ENCODE results near the gene PCGF1. TPM values are rescaled to one million over a fixed set of nuclear protein-coding genes. Genes with fewer than 3 reads are reported as not detected.

Gene PCGF1
- total and polyA plus RNA-seq, 9 of the 15 experiments (the other 6 are each of a cell fraction or from before 2014, with no cell fraction given), result 20.3 to 45.7 (median 29.3) TPM

- no peak for TF ChIP-seq MCM5 (IDR thresholded peaks at IDR 0.05; ENCODE audit: low read depth)
- TF ChIP-seq CGGBP1 (CRISPR knock-in tag; IDR thresholded peaks at IDR 0.05), result no peak
- 0 out of 2 replicates have a peak, but pooled peaks have one; percentile 9 for TF ChIP-seq ZNF586 (CRISPR knock-in tag; conservative IDR thresholded peaks at IDR 0.05)
- TF ChIP-seq SIN3B (IDR thresholded peaks at IDR 0.05; ENCODE audit: low read depth), result peak; percentile 98
- 0 out of 2 replicates have a peak, but pooled peaks have one; percentile 45 for TF ChIP-seq ZNF280B (CRISPR knock-in tag; IDR thresholded peaks at IDR 0.05)
- no peak for TF ChIP-seq MXD1 (CRISPR knock-in tag; IDR thresholded peaks at IDR 0.05; ENCODE audit: borderline replicate concordance, poor library complexity, severe bottlenecking)
- TF ChIP-seq MEF2A (IDR thresholded peaks at IDR 0.05; ENCODE audit: control insufficient read depth, low read depth, low read length), result no peak
- peak; percentile 85 for TF ChIP-seq CBX1 (IDR thresholded peaks at IDR 0.05; ENCODE audit: low read depth)
- TF ChIP-seq DPF2 (IDR thresholded peaks at IDR 0.05), result no peak
- TF ChIP-seq ZNF79 (CRISPR knock-in tag; IDR thresholded peaks at IDR 0.05; ENCODE audit: low read depth), result no peak
- no peak for TF ChIP-seq SRSF3 (IDR thresholded peaks at IDR 0.05; ENCODE audit: insufficient read depth, low read length)
- no peak for TF ChIP-seq RUNX1 (IDR thresholded peaks at IDR 0.05; ENCODE audit: low read depth)
- TF ChIP-seq IRF9 (tag; IDR thresholded peaks at IDR 0.05), result no peak
- TF ChIP-seq TCFL5 (CRISPR knock-in tag; conservative IDR thresholded peaks at IDR 0.05), result no peak
- no peak for TF ChIP-seq U2AF2 (optimal IDR thresholded peaks at IDR 0.05; ENCODE audit: low read depth, low read length)
- peak; percentile 99 for TF ChIP-seq PHF20 (IDR thresholded peaks at IDR 0.05; ENCODE audit: partially characterized antibody)
- peak; percentile 71; the same call in 1 of the 2 replicates for TF ChIP-seq EHMT2 (IDR thresholded peaks at IDR 0.05)
- TF ChIP-seq HDAC3 (IDR thresholded peaks at IDR 0.05; ENCODE audit: borderline replicate concordance, partially characterized antibody), result no peak
- no peak for TF ChIP-seq CTCFL (IDR thresholded peaks at IDR 0.05; ENCODE audit: borderline replicate concordance, insufficient read depth, low read depth, low read length, poor library complexity, severe bottlenecking)
- TF ChIP-seq TRIM28 (IDR thresholded peaks at IDR 0.05), result no peak
- peak; percentile 73 to 88; a peak in 2 of 4 replicates for TF ChIP-seq MAZ (CRISPR knock-in tag; conservative IDR thresholded peaks at IDR 0.05 in 1 of 2, IDR thresholded peaks at IDR 0.05 in 1 of 2)
- TF ChIP-seq NR2F6 (CRISPR knock-in tag; IDR thresholded peaks at IDR 0.05), result no peak
- peak; percentile 82 for TF ChIP-seq ZFPM2 (CRISPR knock-in tag; IDR thresholded peaks at IDR 0.05)
- no peak for TF ChIP-seq BMI1 (IDR thresholded peaks at IDR 0.05; ENCODE audit: low read length)
These were observed 35.2 kb downstream of the PCGF1 start, which contains the start of gene MRPL53 (continued) for GRCh38 chr2:74472086-74472944.

Measured in K562 (cell line).